PFSK-1 (cell line): ENCODE results near the gene CTDSP1.

Experiments used
- FOXP2 ChIP-seq: optimal IDR thresholded peaks from 2 replicates; pipeline ENCODE3; 2011; ENCODE audit warnings: borderline replicate concordance, control low read depth, inconsistent platforms; ENCODE audit not compliant: insufficient read depth; ENCODE audit errors: extremely low read length, extremely low read depth
- POLR2AphosphoS5 ChIP-seq: IDR thresholded peaks from 2 replicates; pipeline ENCODE4 v1.6.1; 2012; ENCODE audit warnings: low read depth, mild to moderate bottlenecking, control low read depth, low read length, moderate library complexity
- SIN3A ChIP-seq: IDR thresholded peaks from 2 replicates; pipeline ENCODE4 v1.6.1; 2012; ENCODE audit warnings: mild to moderate bottlenecking, low read length, moderate library complexity, borderline replicate concordance; ENCODE audit not compliant: insufficient read depth
- TAF1 ChIP-seq: IDR thresholded peaks from 2 replicates; pipeline ENCODE4 v1.6.1; 2012; ENCODE audit warnings: low read length, control low read depth, borderline replicate concordance; ENCODE audit not compliant: insufficient read depth
- TF ChIP-seq, protein P1 (sequence below), 2 experiments: IDR thresholded peaks; 2 replicates each; pipeline versions ENCODE4 v1.6.1 to v1.8.0; 2011 to 2012; ENCODE audit warnings: low read depth in 2 of 2, low read length in 2 of 2, control low read depth in 1 of 2, inconsistent platforms in 1 of 2, mild to moderate bottlenecking in 1 of 2, moderate library complexity in 1 of 2; ENCODE audit not compliant: insufficient read depth in 1 of 2

Gene CTDSP1

DNA sequence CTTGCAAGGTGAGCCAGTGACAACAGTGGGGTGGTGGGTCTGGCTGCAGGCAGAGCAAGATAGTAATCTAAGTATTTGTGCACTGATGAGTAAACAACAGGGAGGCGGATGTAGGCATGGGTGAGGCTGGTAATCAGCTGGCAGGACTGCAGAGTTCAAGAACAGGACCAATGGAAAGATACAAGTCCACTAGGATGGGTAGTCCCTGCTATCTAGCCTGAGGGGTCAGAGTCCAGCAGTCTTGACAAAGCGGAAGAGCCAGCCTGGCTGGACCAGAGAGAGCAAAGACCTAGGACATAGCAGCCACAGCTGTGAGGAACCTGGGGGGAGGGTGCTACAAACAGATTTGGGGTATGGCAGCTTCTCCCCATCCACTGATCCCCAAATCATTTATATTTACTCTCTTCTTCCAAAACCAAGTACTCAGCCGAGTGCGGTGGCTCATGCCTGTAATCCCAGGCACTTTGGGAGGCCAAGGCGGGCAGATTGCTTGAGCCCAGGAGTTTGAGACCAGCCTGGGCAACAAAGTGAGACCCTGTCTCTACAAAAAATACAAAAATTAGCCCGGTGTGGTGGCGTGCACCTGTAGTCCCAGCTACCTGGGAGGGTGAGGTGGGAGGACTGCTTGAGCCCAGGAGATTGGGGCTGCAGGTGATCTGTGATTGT lies 45.2 kb downstream of the CTDSP1 start:
- TF ChIP-seq TAF1 = no peak
- no peak for TF ChIP-seq POLR2AphosphoS5

DNA sequence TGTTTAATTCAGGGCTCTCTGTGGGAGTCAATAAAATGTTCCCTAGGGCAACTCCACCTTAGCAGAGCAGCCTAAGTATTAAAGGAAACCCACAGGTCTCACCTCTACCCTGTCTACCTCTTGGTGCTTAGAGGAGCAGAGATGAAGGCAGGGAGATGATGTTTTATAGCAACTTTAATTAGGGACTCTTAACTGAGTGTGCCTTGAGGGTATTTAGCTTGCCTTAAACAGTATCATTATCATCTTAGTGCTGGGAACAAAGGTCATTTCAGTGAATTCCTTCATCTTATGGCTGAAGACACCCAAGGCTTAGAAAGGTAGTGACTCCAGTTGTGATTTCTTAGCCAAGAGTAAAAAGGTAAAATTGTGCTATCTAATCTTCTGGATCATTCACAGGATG lies 45.9 kb downstream of the CTDSP1 start:
- no peak for TF ChIP-seq POLR2AphosphoS5
- TF ChIP-seq TAF1 = no peak
- TF ChIP-seq, protein P1, sequence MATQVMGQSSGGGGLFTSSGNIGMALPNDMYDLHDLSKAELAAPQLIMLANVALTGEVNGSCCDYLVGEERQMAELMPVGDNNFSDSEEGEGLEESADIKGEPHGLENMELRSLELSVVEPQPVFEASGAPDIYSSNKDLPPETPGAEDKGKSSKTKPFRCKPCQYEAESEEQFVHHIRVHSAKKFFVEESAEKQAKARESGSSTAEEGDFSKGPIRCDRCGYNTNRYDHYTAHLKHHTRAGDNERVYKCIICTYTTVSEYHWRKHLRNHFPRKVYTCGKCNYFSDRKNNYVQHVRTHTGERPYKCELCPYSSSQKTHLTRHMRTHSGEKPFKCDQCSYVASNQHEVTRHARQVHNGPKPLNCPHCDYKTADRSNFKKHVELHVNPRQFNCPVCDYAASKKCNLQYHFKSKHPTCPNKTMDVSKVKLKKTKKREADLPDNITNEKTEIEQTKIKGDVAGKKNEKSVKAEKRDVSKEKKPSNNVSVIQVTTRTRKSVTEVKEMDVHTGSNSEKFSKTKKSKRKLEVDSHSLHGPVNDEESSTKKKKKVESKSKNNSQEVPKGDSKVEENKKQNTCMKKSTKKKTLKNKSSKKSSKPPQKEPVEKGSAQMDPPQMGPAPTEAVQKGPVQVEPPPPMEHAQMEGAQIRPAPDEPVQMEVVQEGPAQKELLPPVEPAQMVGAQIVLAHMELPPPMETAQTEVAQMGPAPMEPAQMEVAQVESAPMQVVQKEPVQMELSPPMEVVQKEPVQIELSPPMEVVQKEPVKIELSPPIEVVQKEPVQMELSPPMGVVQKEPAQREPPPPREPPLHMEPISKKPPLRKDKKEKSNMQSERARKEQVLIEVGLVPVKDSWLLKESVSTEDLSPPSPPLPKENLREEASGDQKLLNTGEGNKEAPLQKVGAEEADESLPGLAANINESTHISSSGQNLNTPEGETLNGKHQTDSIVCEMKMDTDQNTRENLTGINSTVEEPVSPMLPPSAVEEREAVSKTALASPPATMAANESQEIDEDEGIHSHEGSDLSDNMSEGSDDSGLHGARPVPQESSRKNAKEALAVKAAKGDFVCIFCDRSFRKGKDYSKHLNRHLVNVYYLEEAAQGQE (IDR thresholded peaks at IDR 0.05; ENCODE audit: insufficient read depth in 1 of 2, low read depth in 2 of 2, low read length in 2 of 2) = no peak
- TF ChIP-seq SIN3A = no peak
- TF ChIP-seq FOXP2 = no peak

DNA sequence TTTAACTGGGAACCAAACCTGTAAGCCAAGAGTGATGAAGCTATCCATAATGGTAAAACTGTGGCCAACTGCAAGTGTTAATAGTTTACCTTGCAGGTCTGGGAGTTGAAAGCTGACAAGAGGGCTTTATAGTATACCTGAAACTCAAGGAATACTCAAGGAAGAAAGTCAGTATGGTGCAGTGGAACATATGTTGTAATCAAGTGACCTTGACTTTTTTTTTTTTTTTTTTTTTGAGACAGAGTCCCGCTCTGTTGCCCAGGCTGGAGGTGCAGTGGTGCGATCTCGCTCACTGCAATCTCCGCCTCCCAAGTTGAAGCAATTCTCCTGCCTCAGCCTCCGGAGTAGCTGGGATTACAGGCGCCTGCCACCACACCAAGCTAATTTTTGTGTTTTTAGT lies 46.9 kb downstream of the CTDSP1 start:
- TF ChIP-seq FOXP2 (no peak), SIN3A (no peak), TAF1 (no peak), POLR2AphosphoS5 (no peak)
- TF ChIP-seq, protein P1 (IDR thresholded peaks at IDR 0.05; ENCODE audit: insufficient read depth in 1 of 2, low read depth in 2 of 2, low read length in 2 of 2) = no peak

DNA sequence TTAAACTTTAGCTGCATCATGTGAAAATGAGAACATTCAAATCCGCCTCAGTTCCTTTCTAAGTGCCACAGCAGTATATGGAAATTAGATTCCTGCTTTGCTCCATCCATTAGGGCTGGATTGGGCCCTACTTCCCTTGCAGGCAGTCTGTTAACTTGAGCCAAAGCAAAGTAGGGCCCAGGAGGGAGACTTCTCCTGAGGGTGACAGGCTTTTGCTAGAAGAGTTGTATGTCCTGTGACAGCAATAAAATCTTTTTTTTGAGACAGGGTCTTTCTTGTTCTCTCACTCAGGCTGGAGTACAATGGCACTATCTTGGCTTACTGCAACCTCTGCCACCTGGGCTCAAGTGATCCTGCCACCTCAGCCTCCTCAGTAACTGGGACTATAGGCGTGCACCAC lies 47.4 kb downstream of the CTDSP1 start:
- no peak for TF ChIP-seq SIN3A
- TF ChIP-seq TAF1 = no peak
- TF ChIP-seq POLR2AphosphoS5 = no peak
- TF ChIP-seq FOXP2 = no peak
- TF ChIP-seq, protein P1 (IDR thresholded peaks at IDR 0.05; ENCODE audit: insufficient read depth in 1 of 2, low read depth in 2 of 2, low read length in 2 of 2) = no peak

DNA sequence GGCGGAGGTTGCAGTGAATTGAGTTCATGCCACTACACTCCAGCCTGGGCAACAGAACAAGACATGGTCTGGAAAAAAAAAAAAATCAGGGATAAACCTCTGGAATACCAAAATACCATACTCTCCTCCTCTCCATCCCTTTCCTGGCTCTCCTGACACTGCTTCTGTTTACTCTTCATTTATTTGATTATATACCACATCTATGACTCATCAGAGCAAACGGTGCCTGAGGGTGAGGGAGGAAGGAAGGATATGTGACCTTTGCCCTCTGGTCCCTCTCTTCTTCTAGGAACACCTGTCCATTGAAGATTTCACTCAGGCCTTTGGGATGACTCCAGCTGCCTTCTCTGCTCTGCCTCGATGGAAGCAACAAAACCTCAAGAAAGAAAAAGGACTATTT lies 49.3 kb downstream of the CTDSP1 start:
- TF ChIP-seq TAF1 = no peak
- peak; percentile 32 for TF ChIP-seq FOXP2
- no peak for TF ChIP-seq POLR2AphosphoS5

DNA sequence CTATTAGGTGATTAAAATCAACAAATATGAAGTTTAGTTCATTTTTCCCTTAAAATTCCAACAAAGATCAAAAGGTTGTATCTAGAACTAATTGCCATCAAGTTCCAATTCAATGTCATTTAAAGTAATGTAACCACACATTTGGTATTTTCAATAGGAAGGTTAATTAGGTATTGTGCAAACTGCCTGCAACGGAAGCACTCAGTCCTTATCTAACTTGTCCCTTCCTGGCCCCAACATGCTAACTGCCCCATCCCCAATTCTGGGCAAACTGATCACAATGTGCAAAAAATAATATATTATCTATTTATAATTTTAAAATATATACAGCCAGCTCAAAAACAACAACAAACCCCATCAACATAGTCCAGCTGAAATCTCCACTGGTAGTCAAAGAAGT lies 52.4 kb downstream of the CTDSP1 start:
- TF ChIP-seq SIN3A (no peak), TAF1 (no peak), FOXP2 (no peak), POLR2AphosphoS5 (no peak)
- TF ChIP-seq, protein P1 (IDR thresholded peaks at IDR 0.05; ENCODE audit: insufficient read depth in 1 of 2, low read depth in 2 of 2, low read length in 2 of 2) = no peak
